Spleen (tissue), 7 donors: ENCODE data around the gene GLYATL1.
"Not testable (repeated sequence)": the region's sequence is repeated elsewhere in the genome, so short reads cannot be mapped to it uniquely, and the experiment has no call there.

ENCODE experiments used
- CTCF ChIP-seq, 11 experiments: fragments of 200-600 bp in 7 of 11; fragments of 450-650 bp in 4 of 11; sonication (generic) in 4 of 11; IDR thresholded peaks in 8 of 11; conservative IDR thresholded peaks in 3 of 11; 1 replicate in 7 of 11; 2 replicates in 4 of 11; pipeline versions ENCODE4 v1.4.0 to v1.8.0; 2016 to 2021; ENCODE audit warnings: antibody characterized with exemption in 11 of 11, inconsistent platforms in 4 of 11, mild to moderate bottlenecking in 1 of 11
- POLR2A ChIP-seq, 3 donors: fragments of 450-650 bp; IDR thresholded peaks; one replicate each; pipeline ENCODE4 v1.5.1; 2017; ENCODE audit warnings: antibody characterized with exemption in 3 of 3, mild to moderate bottlenecking in 1 of 3
- donor health status: DM: no; HTN: no; CAD: no; lungs with moderate emphysema.
- donor health status: DM: no; HTN: no; CAD: no.
- donor health status: DM: no; HTN: no; CAD: no.

DNA sequence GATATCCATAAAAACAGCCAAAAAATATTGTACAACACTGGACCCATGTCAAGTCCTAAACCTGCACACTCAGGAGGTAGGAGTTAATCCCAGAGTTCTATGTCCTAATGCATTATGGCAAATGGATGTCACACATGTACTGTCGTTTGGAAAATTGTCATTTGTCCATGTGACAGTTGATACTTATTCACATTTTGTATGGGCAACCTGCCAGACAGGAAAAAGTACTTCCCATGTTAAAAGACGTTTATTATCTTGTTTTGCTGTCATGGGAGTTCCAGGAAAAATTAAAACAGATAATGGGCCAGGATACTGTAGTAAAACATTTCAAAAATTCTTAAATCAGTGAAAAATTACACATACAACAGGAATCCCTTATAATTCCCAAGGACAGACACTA is 62.7 kb downstream of the GLYATL1 start:
- TF ChIP-seq POLR2A (IDR thresholded peaks at IDR 0.05); CTCF (IDR thresholded peaks at IDR 0.05 in 8 of 11, conservative IDR thresholded peaks at IDR 0.05 in 3 of 11): not testable (repeated sequence)
